CD4-positive, alpha-beta T cell (primary cell): Measurements from ENCODE around the gene KCNQ1. TPM values are rescaled to one million over a fixed set of nuclear protein-coding genes. Genes with fewer than 3 reads are reported as not detected.

Experiments used
- ATAC-seq: fragments of 200-7000 bp; cut with Tn5 transposase; one replicate; pipeline ENCODE4 v1.10.0; 2022; ENCODE audit warnings: mild to moderate bottlenecking; ENCODE audit not compliant: poor library complexity
- CTCF ChIA-PET: fragments of 350-600 bp; sonication (Branson Sonifier 250); formaldehyde crosslinking; loops from one replicate; lab custom pipeline; 2021; ENCODE audit warnings: antibody characterized with exemption, inconsistent platforms; lab: Charles Lee
- POLR2A ChIA-PET: fragments of 350-600 bp; sonication (Branson Sonifier 250); formaldehyde crosslinking; loops from one replicate; lab custom pipeline; 2021; ENCODE audit warnings: antibody characterized with exemption, inconsistent platforms; lab: Charles Lee
- DNase-seq, 14 experiments: peaks; one replicate each; pipeline ENCODE4 v3.0.0-alpha.2; 2013 to 2020; ENCODE audit warnings: mixed read lengths in 2 of 14
- H3K27ac ChIP-seq, 2 donors: one replicate each; pipeline versions ENCODE4 v1.5.1 to v1.7.0; 2013; ENCODE audit warnings: low read length in 2 of 2, low read depth in 1 of 2, mild to moderate bottlenecking in 1 of 2
- H3K27me3 ChIP-seq, 2 experiments: 1 replicate in 1 of 2; 2 replicates in 1 of 2; pipeline versions ENCODE4 v1.6.1 to v1.7.0; 2013; ENCODE audit warnings: low read length in 2 of 2, control low read depth in 1 of 2, mild to moderate bottlenecking in 1 of 2, moderate library complexity in 1 of 2; ENCODE audit not compliant: insufficient read depth in 2 of 2, control insufficient read depth in 1 of 2
- H3K36me3 ChIP-seq: one replicate; pipeline ENCODE4 v1.6.1; 2013; ENCODE audit warnings: low read length, control low read depth; ENCODE audit not compliant: insufficient read depth
- H3K4me1 ChIP-seq: one replicate; pipeline ENCODE4 v1.6.1; 2013; ENCODE audit warnings: low read length, control low read depth; ENCODE audit not compliant: insufficient read depth
- H3K4me3 ChIP-seq: one replicate; pipeline ENCODE4 v1.5.1; 2013; ENCODE audit warnings: mild to moderate bottlenecking, low read length, moderate library complexity
- H3K9me3 ChIP-seq, 2 experiments: 1 replicate in 1 of 2; 2 replicates in 1 of 2; pipeline versions ENCODE4 v1.6.1 to v1.7.0; 2013; ENCODE audit warnings: low read length in 2 of 2, mild to moderate bottlenecking in 2 of 2, control low read depth in 1 of 2, moderate library complexity in 1 of 2; ENCODE audit not compliant: control insufficient read depth in 1 of 2, insufficient read depth in 1 of 2
- H3K27ac Mint-ChIP-seq: one replicate; pipeline ENCODE4 v1.8.0; 2020; ENCODE audit warnings: mixed read lengths
- H3K27me3 Mint-ChIP-seq: one replicate; pipeline ENCODE4 v1.8.0; 2021; ENCODE audit warnings: mixed read lengths
- H3K36me3 Mint-ChIP-seq: one replicate; pipeline ENCODE4 v1.8.0; 2021; ENCODE audit warnings: low read depth, mixed read lengths
- H3K4me1 Mint-ChIP-seq: one replicate; pipeline ENCODE4 v1.8.0; 2021; ENCODE audit warnings: low read depth, mixed read lengths
- H3K4me3 Mint-ChIP-seq: one replicate; pipeline ENCODE4 v1.8.0; 2020; ENCODE audit warnings: mild to moderate bottlenecking, mixed read lengths
- H3K9me3 Mint-ChIP-seq: one replicate; pipeline ENCODE4 v1.8.0; 2020; ENCODE audit warnings: mixed read lengths
- intact Hi-C, 2 experiments: fragments of 100-400 bp; cut with DNase I in 1 of 2; cut with micrococcal nuclease in 1 of 2; formaldehyde crosslinking; loops; one replicate each; pipeline versions ENCODE4 v1.15.1 to v1.9.0; 2023 to 2025; cut with DNase I, micrococcal nuclease
- total RNA-seq, 174 experiments: library from RNA in 2 of 174; stranded (reverse) in 2 of 174; gene quantifications; one replicate each; pipeline ENCODE4 v1.2.3 and lab custom pipeline; 2021 to 2026
- TF ChIP-seq, protein P1 (sequence below): fragments of 200-600 bp; IDR thresholded peaks from one replicate; pipeline ENCODE4 v1.8.0; 2022; ENCODE audit warnings: antibody characterized with exemption, mild to moderate bottlenecking

The KCNQ1 gene
- total RNA-seq, 2 experiments from 2014 or later, result 31.3 to 33.1 TPM

DNA sequence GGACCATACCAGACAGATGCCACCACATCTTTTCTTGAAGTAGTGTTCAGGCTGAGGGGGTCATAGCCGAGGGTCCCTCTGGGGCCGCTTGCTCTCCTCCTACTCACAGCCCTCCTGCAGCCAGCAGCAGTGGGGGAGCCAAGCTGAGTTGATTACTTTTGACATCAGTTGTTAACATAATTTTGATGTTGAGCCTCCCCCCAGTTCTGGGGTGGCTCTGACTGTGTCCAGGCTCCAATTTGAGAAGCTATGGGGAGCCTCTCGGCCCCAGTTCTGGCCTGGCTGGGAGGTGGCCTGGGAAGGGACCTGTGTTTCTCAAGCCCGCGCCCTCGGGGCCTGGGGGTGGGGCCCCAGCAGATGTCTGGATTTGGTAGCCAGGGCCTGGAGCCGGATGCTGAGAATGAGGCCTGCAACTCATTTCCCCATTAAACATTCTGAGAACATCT, 207.0 kb downstream of the KCNQ1 start:
- Histone ChIP-seq H3K4me1 (no peaks in the 10 kb centered on the region), H3K27me3 (no peaks in the 10 kb centered on the region), H3K36me3 (peaks cover 4% of the 10 kb centered on the region), H3K4me3 (no peak overlapping the region), H3K27ac (no peak overlapping the region), H3K9me3 (peaks cover 12 to 33% of the 10 kb centered on the region in 2 experiments)
- H3K36me3 Mint-ChIP-seq, result peaks cover 69% of the 10 kb centered on the region
- no peak overlapping the region for H3K4me3 Mint-ChIP-seq
- H3K4me1 Mint-ChIP-seq, result no peaks in the 10 kb centered on the region
- H3K9me3 Mint-ChIP-seq, result peaks cover 6% of the 10 kb centered on the region
- DNase-seq (no peak), ATAC-seq (no peak)
- no peak overlapping the region for H3K27ac Mint-ChIP-seq
- TF ChIP-seq, protein P1, sequence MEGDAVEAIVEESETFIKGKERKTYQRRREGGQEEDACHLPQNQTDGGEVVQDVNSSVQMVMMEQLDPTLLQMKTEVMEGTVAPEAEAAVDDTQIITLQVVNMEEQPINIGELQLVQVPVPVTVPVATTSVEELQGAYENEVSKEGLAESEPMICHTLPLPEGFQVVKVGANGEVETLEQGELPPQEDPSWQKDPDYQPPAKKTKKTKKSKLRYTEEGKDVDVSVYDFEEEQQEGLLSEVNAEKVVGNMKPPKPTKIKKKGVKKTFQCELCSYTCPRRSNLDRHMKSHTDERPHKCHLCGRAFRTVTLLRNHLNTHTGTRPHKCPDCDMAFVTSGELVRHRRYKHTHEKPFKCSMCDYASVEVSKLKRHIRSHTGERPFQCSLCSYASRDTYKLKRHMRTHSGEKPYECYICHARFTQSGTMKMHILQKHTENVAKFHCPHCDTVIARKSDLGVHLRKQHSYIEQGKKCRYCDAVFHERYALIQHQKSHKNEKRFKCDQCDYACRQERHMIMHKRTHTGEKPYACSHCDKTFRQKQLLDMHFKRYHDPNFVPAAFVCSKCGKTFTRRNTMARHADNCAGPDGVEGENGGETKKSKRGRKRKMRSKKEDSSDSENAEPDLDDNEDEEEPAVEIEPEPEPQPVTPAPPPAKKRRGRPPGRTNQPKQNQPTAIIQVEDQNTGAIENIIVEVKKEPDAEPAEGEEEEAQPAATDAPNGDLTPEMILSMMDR, result no peak
- intact Hi-C loops, result no loop called here
- CTCF ChIA-PET, result no interaction called here
- POLR2A ChIA-PET, result interaction anchor here (0.6 kb wide), 1 partner anchor 838 kb away, joined by 3 read pairs; no protein-coding TSS in a partner anchor
- H3K27me3 Mint-ChIP-seq, result no peaks in the 10 kb centered on the region

DNA sequence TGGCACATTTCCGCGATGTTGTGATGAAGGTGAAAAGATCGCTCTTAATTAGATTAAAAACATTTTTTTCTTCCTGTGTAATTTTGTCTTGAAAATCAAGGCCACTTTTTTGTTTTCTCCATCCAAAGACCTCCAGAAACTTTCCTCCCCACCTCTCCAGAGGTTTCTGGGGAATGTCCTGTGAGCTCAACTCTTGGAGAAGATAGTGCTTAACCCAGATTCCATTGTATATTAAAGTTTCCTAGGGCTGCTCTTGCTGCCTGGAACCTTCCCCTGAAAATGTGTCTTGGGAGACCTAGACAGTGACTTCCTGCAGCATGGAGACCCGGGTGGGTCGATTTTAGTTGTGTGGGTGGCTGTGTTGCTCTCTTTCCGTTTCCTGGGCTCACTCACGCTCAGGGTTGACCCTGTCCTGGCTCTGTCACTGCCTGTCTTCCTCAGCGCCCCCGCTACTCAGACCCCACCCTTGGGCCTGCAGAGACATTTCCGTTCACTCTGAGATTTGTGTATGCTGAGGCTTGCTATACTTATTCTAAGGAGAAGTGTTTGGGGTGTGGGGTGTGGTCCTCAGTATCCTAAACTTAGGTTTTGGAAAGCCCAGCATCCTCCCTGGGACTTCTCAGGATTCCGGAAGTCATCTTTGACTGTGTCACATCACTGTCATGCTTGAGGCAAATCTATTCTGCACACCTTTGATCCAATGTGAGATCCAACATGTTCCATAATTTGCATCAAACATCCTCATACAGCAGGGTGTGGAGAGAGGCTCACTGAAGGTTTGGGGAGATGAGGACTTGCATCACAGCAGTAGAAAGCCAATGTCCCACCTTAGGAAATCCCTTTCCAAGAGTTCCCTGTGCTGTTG, 207.8 kb downstream of the KCNQ1 start:
- Mint-ChIP-seq H3K4me3 (no peak overlapping the region), H3K27ac (no peak overlapping the region), H3K27me3 (no peaks in the 10 kb centered on the region), H3K4me1 (no peaks in the 10 kb centered on the region), H3K9me3 (peaks cover under 1% of the 10 kb centered on the region), H3K36me3 (peaks cover 69% of the 10 kb centered on the region)
- Histone ChIP-seq H3K4me3 (no peak overlapping the region), H3K4me1 (no peaks in the 10 kb centered on the region), H3K27ac (no peak overlapping the region), H3K36me3 (peaks cover 4% of the 10 kb centered on the region), H3K9me3 (peaks cover 12 to 27% of the 10 kb centered on the region in 2 experiments), H3K27me3 (no peaks in the 10 kb centered on the region)
- POLR2A ChIA-PET, result no interaction called here
- CTCF ChIA-PET, result no interaction called here
- TF ChIP-seq, protein P1, result no peak
- intact Hi-C loops, result no loop called here
- DNase-seq, result no peak
- ATAC-seq, result no peak

DNA sequence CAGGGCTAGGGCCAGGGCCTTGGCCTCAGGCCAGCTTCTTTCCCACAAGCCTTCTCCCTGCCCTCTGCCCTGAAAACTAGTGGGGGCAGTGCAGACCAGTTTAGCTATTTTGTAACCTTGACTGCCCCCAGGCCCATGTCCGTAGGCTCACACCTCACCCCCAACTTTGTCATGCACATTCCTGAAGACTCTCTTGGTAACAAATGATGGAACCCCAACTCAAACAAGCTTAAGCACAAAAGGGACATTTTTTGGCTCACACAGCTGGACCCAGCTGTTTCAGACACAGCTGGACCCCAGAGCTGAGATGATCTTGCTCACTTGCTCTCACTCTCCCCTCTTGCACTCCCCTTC, 208.4 kb downstream of the KCNQ1 start:
- H3K27me3 Mint-ChIP-seq, result no peaks in the 10 kb centered on the region
- TF ChIP-seq, protein P1, result no peak
- Histone ChIP-seq H3K27me3 (no peaks in the 10 kb centered on the region), H3K4me3 (no peak overlapping the region), H3K9me3 (peaks cover 7 to 22% of the 10 kb centered on the region in 2 experiments), H3K4me1 (no peaks in the 10 kb centered on the region), H3K27ac (no peak overlapping the region), H3K36me3 (peaks cover 4% of the 10 kb centered on the region)
- DNase-seq (no peak), ATAC-seq (no peak)
- ChIA-PET CTCF (no interaction called here), POLR2A (no interaction called here)
- intact Hi-C loops, result no loop called here
- peaks cover 67% of the 10 kb centered on the region for H3K36me3 Mint-ChIP-seq
- no peak overlapping the region for H3K4me3 Mint-ChIP-seq
- H3K27ac Mint-ChIP-seq, result no peak overlapping the region
- H3K4me1 Mint-ChIP-seq, result no peaks in the 10 kb centered on the region
- no peaks in the 10 kb centered on the region for H3K9me3 Mint-ChIP-seq
